Skeletal muscle satellite cell (primary cell): ENCODE data around the gene PYGO2.
"Not testable (repeated sequence)": the region's sequence is repeated elsewhere in the genome, so short reads cannot be mapped to it uniquely, and the experiment has no call there.

ENCODE experiments used
- H3K27me3 ChIP-seq: 2 replicates; pipeline ENCODE4 v1.7.0; 2013; ENCODE audit warnings: low read length; ENCODE audit not compliant: control insufficient read depth, insufficient read depth
- H3K36me3 ChIP-seq: 2 replicates; pipeline ENCODE4 v1.7.0; 2013; ENCODE audit warnings: mild to moderate bottlenecking, control low read depth, low read length; ENCODE audit not compliant: insufficient read depth
- H3K4me1 ChIP-seq: 2 replicates; pipeline ENCODE4 v1.7.0; 2013; ENCODE audit warnings: low read length; ENCODE audit not compliant: control insufficient read depth, insufficient read depth
- H3K4me2 ChIP-seq: 2 replicates; pipeline ENCODE4 v1.7.0; 2013; ENCODE audit warnings: mild to moderate bottlenecking, low read length
- H3K4me3 ChIP-seq: 2 replicates; pipeline ENCODE4 v1.7.0; 2013; ENCODE audit warnings: low read length
- H3K9ac ChIP-seq: 2 replicates; pipeline ENCODE4 v1.7.0; 2013; ENCODE audit warnings: mild to moderate bottlenecking, low read depth, low read length, moderate library complexity
- H3K9me3 ChIP-seq: replicated peaks from 2 replicates; pipeline ENCODE4 v1.7.0; 2013; ENCODE audit warnings: mild to moderate bottlenecking, control low read depth, low read length

PYGO2 gene

DNA sequence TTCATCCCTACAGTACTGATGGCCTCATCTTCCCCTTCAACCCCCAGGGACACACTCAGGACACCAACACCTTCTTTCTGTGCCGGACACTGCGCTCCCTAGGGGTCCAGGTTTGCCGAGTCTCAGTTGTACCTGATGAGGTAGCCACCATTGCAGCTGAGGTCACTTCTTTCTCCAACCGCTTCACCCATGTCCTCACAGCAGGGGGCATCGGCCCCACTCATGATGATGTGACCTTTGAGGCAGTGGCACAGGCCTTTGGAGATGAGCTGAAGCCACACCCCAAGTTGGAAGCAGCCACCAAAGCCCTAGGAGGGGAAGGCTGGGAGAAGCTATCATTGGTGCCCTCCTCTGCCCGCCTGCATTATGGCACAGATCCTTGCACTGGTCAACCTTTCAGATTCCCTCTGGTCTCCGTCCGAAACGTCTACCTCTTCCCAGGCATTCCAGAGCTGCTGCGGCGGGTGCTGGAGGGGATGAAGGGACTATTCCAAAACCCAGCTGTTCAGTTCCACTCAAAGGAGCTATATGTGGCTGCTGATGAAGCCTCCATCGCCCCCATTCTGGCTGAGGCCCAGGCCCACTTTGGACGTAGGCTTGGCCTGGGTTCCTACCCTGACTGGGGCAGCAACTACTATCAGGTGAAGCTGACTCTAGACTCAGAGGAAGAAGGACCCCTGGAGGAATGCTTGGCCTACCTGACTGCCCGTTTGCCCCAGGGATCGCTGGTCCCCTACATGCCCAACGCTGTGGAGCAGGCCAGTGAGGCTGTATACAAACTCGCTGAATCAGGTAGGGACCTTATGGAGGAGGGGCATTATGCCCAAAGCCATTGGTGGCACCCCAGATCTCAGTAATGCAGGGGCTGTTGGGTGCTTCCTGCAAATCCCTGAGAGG lies 26.7 kb upstream of the PYGO2 start:
- Histone ChIP-seq H3K4me3 (no peak overlapping the region), H3K9me3 (no peaks in the 10 kb centered on the region), H3K9ac (no peak overlapping the region), H3K36me3 (peaks cover 36% of the 10 kb centered on the region), H3K4me2 (no peak overlapping the region), H3K4me1 (peaks cover 14% of the 10 kb centered on the region), H3K27me3 (no peaks in the 10 kb centered on the region)

DNA sequence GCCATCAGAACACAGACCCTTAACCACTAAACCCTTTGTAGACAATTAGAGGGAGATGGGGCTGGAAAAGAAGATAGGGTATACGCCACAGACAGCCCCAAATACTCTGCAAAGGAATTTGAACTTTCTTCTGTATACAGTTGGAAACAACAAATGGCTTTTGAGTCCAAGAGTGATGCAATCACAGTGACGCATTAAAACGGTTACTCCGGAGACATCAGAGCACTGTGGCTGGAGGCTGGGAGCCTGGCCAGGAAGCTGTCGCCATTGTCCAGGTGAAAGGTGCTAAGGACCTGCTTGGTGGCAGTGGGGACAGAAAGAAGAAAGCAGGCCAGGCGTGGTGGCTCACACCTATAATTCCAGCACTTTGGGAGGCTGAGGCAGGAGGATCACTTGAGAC lies 25.7 kb upstream of the PYGO2 start:
- Histone ChIP-seq H3K9ac (no peak overlapping the region), H3K9me3 (no peaks in the 10 kb centered on the region), H3K27me3 (no peaks in the 10 kb centered on the region), H3K4me2 (no peak overlapping the region), H3K4me1 (peaks cover 15% of the 10 kb centered on the region), H3K4me3 (no peak overlapping the region), H3K36me3 (peaks cover 36% of the 10 kb centered on the region)

DNA sequence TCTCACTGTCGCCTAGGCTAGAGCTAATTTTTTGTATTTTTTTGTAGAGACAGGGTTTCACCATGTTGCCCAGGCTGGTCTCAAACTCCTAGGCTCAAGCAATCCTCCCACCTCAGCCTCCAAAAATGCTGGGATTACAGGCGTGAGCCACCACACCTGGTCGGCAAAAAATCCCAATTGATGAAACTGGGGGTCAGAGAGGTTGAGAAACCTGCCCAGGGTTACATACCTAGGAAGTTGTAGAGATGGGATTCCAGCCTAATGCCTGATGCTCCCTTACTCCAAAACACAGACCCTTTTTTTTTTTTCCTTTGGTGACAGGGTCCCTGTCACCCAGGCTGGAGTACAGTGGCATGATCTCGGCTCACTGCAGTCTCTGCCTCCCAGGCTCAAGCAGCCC lies 25.2 kb upstream of the PYGO2 start:
- Histone ChIP-seq H3K4me1 (peaks cover 16% of the 10 kb centered on the region), H3K36me3 (peaks cover 36% of the 10 kb centered on the region)
- H3K9ac ChIP-seq, H3K27me3 ChIP-seq, H3K4me3 ChIP-seq, H3K9me3 ChIP-seq, H3K4me2 ChIP-seq: not testable (repeated sequence)

DNA sequence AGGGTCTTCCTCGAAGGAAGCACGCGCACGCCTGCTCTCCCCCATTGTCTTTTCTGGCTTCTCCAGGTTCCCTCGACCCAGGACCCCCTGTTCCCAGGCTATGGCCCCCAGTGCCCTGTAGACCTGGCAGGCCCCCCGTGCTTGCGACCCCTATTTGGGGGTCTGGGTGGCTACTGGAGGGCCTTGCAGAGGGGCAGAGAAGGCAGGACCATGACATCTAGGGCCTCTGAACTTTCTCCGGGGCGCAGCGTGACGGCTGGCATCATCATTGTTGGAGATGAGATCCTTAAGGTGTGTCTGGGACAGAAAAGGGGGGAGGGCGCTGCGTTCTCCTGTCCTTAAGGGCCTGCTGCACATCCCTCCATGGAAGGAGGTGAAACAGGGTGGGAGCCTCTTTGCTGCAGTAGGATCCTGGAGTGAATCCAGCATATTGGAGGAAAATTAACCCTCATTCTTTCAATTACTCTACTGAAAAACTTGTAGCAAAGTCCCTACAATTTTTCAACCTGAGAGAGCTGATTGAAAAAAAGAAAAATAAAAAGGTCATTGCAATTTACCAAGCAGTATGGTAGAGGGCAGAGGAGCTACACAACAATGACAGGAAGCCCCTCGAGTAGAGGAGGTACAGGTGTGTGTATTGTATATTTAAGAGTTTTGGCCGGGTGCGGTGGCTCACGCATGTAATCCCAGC lies 22.3 kb upstream of the PYGO2 start:
- Histone ChIP-seq H3K4me3 (peak overlapping the region; percentile 75), H3K9ac (peak overlapping the region; percentile 88)

DNA sequence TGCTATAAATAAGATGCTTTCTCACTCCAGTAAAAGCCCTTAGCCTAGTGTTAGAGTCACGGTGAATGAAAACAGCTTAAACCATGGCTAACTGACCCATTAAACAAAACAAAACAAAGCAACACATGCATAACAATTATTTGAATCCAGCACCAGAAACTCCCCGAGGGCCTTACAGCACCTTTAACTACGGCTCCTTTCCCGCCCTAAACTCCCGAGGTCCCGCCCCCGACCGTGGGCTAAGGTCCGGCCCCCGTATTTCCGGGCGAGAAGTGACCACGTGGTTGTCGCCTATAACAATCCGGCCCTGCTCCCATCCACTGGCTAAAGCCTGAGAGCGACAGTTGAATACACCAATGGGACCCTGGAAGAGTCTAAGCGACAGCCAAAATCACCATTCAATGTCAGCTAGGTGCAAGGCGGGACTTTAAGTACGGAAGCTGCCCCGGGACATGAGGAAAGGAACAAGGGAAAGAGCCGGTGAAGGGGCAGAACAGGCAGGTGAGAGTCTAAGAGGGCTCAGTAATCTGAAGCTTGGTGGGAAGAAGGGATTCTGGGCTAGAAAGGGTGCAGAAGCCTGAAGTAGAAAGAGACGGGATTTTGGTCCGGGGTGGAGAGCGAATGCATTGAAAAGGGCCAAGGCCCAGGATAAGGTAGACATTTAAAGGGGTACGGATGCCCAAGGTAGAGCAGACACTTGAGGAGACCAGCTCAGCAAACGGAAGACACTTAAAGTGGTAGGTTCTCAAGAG lies 21.5 kb upstream of the PYGO2 start, which contains the start of gene FLAD1:
FLAD1 (plus strand) TSS at position 448 of the 752 bp plus-strand sequence. CDS start 351 bp downstream, outside the sequence.
- H3K9ac ChIP-seq, result peak within 1 kb of the TSS; percentile 88
- H3K36me3 ChIP-seq, result peaks cover 22% of the 10 kb centered on the region
- peak within 1 kb of the TSS; percentile 89 for H3K4me2 ChIP-seq
- H3K4me1 ChIP-seq, result peaks cover 16% of the 10 kb centered on the region
- peak within 1 kb of the TSS; percentile 75 for H3K4me3 ChIP-seq
- no peaks in the 10 kb centered on the region for H3K9me3 ChIP-seq
- H3K27me3 ChIP-seq, result no peaks in the 10 kb centered on the region

More for the DNA sequence above, 22.3 kb upstream of the PYGO2 start:
- no peaks in the 10 kb centered on the region for H3K27me3 ChIP-seq
- peaks cover 28% of the 10 kb centered on the region for H3K36me3 ChIP-seq
- peaks cover 16% of the 10 kb centered on the region for H3K4me1 ChIP-seq
- no peaks in the 10 kb centered on the region for H3K9me3 ChIP-seq
- peak overlapping the region; percentile 89 for H3K4me2 ChIP-seq

DNA sequence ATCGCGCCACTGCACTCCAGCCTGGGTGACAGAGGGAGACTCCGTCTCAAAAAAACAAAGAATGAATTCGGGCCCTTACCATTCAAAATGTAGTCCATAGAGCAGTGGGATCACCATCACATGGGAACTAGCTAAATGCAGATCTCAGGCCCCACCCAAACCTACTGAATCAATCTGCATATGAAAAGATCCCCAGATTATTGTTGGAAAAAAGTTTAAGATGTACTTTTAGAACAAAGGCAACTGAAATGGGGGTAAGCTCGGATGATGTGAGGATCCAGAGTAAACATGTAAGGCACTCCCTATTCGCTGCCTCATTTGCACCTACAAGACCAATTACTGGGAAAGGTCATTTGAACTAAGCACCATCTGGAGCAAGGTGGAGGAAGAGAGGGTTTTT lies 20.8 kb upstream of the PYGO2 start:
- Histone ChIP-seq H3K36me3 (peaks cover 15% of the 10 kb centered on the region), H3K9ac (peak overlapping the region; percentile 69), H3K4me3 (peak overlapping the region; percentile 75), H3K27me3 (no peaks in the 10 kb centered on the region), H3K4me2 (peak overlapping the region; percentile 84), H3K4me1 (peaks cover 16% of the 10 kb centered on the region), H3K9me3 (no peaks in the 10 kb centered on the region)

DNA sequence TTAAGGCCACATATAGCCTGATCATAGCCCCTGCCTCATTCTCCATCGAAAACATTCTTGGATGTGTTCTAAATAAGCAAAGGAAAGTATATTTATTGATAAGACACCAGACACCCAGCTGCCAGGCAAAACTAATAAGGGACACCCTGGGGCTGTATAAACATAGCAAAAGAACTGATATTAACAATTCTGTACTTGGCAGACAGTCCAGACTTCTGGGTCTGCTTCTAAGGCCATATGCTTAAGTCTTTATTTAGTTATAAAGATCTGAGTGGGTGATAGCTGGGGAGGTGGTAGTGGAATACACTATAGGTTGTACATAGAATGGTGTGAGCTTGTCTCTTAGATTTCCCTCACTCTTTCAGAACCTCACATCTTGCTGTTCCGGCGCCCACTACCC lies 16.8 kb upstream of the PYGO2 start:
- no peaks in the 10 kb centered on the region for H3K9me3 ChIP-seq
- H3K4me2 ChIP-seq, result no peak overlapping the region
- H3K4me1 ChIP-seq, result peaks cover 17% of the 10 kb centered on the region
- no peak overlapping the region for H3K4me3 ChIP-seq
- peaks cover 9% of the 10 kb centered on the region for H3K36me3 ChIP-seq
- no peaks in the 10 kb centered on the region for H3K27me3 ChIP-seq
- no peak overlapping the region for H3K9ac ChIP-seq

DNA sequence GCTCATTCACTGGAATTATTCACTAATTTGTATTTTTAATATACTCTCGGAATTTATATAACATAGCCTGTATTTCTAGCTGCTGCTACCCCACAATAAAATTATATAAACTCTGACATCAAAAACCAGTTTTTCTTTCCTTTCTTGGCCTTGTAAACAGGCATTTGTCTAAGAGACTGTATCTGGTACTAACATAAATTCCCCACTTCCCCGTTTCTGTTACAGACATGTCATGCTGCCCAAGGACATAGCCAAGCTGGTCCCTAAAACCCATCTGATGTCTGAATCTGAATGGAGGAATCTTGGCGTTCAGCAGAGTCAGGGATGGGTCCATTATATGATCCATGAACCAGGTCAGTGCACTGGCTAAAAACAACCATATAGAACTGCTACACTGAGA lies 16.2 kb upstream of the PYGO2 start:
- not testable (repeated sequence) for H3K9me3 ChIP-seq, H3K4me3 ChIP-seq, H3K4me2 ChIP-seq, H3K36me3 ChIP-seq, H3K27me3 ChIP-seq, H3K9ac ChIP-seq
- peaks cover 20% of the 10 kb centered on the region for H3K4me1 ChIP-seq

DNA sequence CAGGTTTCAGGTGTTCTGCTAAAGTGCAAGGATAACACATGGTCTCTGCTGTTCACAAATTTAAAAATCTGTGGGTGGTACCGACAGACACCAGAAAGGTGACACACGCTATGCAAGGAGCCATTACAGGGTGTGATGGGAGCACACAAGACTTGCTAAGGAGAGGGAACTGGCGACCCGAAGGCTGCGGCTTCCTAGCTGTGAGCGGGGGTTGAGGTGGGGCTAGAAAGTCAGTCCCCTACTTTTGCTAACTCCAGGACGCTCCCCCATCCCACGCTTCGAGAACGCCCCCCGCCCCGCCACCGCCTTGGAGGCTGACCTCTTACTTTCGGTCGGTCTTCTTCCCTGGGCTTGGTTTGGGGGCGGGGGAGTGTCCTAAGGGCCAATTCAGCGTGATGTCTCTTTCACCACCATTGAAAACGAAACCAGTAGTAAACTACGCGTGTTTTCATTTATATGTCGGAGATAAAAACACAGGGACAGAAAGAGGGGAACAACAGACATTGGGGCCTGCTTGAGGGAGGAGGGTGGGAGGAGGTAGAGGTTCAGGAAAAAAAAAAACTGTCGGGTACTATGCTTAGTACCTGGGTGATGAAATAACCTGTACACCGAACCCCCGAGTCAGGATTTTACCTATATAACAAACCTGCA lies 14.0 kb upstream of the PYGO2 start:
- Histone ChIP-seq H3K4me2 (peak overlapping the region; percentile 93), H3K36me3 (peaks cover 9% of the 10 kb centered on the region), H3K4me3 (peak overlapping the region; percentile 78), H3K27me3 (no peaks in the 10 kb centered on the region), H3K9ac (peak overlapping the region; percentile 94), H3K9me3 (no peaks in the 10 kb centered on the region), H3K4me1 (peaks cover 33% of the 10 kb centered on the region)

DNA sequence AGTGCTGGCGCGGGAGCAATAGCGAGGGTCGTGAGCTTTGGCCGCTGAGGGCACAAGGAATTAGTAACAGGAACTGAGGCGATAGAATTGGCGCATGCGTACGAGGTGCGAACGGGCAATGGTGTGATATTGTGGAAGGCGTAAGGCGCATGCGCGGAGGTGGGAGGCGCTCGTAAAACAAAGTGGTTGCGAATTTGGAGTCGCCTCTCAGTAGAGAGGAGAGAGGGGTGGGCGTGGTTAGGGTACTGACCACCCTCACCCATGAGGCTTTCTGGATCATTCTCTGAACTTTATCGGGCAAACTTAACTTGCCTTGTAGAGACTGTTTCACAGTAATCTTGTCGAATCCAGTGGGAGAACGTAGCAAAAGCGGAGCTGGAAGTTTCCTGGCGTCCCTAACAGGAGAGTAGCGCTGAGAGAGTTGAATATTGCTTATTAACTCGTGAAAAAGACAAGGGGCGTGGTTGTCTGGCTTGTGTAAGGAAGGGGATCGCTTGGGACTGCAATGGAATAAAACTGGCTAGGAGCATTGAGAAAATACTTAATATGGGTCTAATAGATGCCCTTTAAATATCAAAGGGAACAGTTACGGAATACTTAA lies 13.3 kb upstream of the PYGO2 start:
- peak overlapping the region; percentile 78 for H3K4me3 ChIP-seq
- H3K4me1 ChIP-seq, result peaks cover 36% of the 10 kb centered on the region
- no peaks in the 10 kb centered on the region for H3K9me3 ChIP-seq
- peak overlapping the region; percentile 94 for H3K9ac ChIP-seq
- H3K27me3 ChIP-seq, result no peaks in the 10 kb centered on the region
- peaks cover 9% of the 10 kb centered on the region for H3K36me3 ChIP-seq
- peak overlapping the region; percentile 93 for H3K4me2 ChIP-seq
